A673 (cell line): ENCODE results near the gene PIGL.

Experiments used
- EZH2 ChIP-seq: fragments of 200-600 bp; sonication (generic); IDR thresholded peaks from 2 replicates; pipeline ENCODE4 v1.6.1; 2017; ENCODE audit warnings: borderline replicate concordance, low read depth, mild to moderate bottlenecking, mixed read lengths, antibody characterized with exemption, low read length; ENCODE audit not compliant: poor library complexity, severe bottlenecking
- TF ChIP-seq, protein P1 (sequence below): fragments of 300-800, 200-600 bp; sonication (generic); conservative IDR thresholded peaks from 2 replicates; pipeline ENCODE4 v1.5.1; 2017; ENCODE audit warnings: low read depth, mild to moderate bottlenecking, antibody characterized with exemption, low read length, moderate library complexity, mixed read lengths

DNA sequence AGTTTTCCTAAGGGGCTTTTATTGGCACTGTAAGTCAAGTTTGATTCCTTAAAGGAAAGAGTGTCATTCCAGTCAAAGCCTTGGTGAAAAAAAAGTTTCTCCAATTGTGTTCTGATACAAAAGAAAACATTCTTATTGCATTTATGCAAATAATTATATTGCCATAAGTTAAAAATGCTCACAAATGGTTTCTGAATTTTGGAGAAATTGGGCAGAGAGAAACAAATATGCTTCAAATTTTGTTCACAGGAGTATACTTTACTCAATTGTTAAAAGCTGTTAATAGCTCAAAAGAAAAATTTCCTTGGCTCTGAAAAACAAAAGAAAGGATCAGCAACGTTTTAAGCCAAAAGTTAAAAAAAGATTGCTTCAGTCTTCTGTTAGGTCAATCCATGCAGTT, 60.2 kb downstream of the PIGL start:
- TF ChIP-seq, protein P1, sequence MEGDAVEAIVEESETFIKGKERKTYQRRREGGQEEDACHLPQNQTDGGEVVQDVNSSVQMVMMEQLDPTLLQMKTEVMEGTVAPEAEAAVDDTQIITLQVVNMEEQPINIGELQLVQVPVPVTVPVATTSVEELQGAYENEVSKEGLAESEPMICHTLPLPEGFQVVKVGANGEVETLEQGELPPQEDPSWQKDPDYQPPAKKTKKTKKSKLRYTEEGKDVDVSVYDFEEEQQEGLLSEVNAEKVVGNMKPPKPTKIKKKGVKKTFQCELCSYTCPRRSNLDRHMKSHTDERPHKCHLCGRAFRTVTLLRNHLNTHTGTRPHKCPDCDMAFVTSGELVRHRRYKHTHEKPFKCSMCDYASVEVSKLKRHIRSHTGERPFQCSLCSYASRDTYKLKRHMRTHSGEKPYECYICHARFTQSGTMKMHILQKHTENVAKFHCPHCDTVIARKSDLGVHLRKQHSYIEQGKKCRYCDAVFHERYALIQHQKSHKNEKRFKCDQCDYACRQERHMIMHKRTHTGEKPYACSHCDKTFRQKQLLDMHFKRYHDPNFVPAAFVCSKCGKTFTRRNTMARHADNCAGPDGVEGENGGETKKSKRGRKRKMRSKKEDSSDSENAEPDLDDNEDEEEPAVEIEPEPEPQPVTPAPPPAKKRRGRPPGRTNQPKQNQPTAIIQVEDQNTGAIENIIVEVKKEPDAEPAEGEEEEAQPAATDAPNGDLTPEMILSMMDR: no peak
- no peak for TF ChIP-seq EZH2
